Measurements from ENCODE around the gene TTLL9.

TTLL9 gene

DNA sequence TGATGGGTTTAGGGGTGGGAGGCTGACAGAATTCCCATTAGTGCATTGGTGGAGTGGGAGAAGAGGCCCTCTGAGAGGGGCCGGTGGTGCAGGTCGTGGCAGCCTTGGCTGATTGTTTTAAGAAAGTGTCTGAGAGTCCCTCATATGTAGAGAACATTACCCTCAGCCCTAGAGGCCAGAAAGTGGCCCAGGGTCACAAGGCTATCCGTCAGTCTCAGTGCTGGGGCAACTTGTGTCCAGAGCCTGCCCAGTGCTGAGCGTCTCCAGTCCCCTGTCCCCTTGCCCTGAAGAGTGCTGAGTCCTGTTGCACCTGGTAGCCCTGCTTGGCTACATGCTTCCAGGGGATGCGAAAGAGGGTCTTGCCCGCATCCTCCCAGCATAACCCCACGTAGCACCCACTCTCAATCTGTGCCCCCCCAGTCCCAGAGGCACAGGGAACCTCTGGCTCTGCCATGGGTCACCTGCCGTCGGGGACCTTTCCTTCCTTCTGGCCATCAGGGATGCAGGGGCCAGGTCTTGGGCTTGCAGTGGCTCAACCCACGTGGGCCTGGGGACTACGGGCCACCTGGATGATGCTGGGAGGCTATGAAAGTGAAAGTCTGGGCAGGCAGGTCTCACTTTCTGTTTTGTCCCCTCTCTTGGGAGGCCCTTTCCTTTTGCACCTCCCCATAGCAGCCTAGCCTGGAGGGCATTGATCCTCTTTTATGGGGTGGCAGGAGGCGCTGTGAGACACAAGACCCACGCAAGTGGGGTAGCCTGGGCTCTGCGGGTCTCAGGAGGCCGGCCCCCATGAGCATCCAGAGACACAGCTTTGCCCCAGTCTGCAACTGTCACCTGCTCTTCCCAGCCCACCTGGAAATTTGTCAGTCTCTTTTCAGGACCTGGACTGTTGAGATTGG is 12.3 kb upstream of the TTLL9 start:
- DNase-seq (ENCODE audit: low read depth in 1 of 2, low spot score in 1 of 2) = no peak

DNA sequence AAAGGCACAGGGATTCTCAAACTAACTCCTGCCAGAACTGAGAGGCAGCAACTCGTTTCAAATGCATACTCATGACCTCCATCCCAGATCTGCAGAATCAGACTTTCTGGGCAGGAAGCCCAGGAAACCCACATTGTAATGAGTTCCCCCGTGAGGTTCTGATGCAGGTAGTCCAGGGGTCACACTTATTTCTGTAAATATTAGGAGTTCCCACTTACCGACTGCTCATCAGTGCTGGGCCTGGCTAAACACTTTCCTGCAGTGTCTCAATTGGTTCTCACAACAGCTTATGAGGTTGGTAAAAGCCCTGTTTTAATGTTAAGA is 11.7 kb upstream of the TTLL9 start:
- no peak for DNase-seq (ENCODE audit: low read depth in 1 of 2, low spot score in 1 of 2)

DNA sequence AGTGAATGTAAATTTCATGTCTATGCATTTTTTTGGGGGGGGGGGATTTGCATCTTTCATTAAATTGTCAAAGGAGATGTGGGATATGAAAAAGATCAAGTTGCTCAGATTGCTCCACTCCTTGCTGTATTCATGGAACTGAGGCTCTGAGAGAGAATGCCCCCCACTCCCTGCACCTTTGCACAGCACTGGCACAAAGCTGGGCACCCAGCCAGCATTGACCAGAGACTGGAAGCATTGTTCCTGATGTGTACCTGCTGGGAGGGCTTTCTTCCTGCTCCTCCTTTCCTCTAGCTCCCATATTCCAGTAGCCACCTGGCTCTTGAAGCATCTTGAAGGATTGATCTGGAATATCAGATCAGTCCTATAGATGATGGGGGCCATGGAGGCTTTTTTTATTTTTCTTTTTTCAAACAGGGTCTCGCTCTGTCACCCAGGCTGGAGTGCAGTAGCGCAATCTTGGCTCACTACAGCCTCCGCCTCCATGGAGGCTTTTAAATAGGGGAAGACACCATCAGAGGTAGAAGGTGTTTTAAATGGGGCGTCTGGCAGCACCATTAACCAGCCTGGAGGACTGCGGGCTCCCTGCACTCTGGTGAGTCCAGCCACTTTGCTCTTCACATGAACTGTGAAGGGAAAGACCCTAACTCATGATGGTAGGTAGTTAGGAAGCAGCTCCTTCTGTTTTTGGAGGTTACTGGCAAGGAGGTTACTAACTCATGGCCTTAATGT is 11.0 kb upstream of the TTLL9 start:
- no peak for DNase-seq (ENCODE audit: low read depth in 1 of 2, low spot score in 1 of 2)

DNA sequence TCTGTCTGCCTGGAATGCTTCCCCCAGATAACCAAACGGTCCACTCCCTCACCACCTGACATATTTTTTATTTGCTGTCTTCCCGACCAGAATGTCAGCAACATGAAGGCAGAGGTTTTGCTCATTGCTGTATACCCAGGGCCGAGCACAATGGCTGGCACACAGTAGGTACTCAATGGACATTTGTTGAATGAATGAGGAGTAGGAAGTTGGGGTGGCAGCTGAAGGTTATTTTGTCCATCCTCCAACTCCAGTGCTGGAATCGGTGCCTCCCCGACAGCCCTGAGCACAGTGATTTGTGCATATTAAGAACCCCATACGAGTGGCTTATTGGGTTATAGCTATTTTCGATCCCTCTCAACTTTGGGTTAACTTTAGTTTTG is 10.4 kb upstream of the TTLL9 start:
- no peak for DNase-seq (ENCODE audit: low read depth in 1 of 2, low spot score in 1 of 2)

DNA sequence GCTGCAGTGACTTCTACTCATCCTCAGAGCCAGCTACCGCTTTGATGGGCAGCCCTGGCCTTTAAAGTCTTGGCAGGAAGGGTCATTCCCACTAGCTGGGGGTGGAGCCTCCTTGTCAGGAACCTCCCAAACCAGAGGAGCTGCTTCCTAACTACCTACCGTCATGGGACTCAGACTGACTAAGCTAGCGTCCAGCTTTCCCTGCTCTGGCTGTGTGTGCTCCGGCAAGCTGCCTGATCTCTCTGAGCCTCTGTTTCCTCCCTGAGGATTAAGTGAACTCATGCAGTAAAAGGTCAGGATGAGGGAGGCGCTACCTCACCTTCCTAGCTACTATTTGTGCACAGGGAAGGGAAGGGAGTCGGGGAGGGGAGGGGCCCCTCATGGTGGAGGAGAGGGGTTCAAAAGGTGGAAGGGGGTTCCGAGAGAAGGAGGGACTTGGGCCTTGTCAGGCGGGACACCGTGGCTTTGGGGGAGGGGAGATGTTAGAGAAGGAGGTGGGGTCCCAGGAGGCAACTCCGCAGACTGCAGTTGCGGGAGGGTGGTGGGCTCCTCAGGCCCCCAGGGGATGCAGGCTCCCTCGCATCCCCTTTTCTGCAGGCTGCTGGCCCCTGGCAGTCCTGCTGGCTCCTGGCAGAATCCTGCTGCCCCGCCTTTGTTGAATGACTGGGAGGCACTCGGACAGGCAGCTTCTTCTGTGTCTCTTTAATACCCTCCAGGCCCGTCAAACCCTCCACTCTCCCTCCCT is 9.9 kb upstream of the TTLL9 start:
- DNase-seq (ENCODE audit: low read depth in 1 of 2, low spot score in 1 of 2) = no peak

DNA sequence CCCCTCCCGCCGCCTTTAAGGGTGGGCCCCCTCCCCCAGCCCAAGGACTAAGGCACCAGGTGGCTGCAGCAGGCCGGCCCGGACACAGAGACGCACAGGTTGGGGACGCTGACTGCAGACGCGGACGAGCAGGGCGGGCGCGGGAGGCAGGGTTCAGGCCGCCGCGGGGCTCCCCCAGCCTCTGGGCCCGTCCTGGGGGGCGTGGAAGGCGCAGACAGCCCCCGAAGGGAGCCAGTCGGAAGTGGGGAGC is 9.4 kb upstream of the TTLL9 start:
- DNase-seq (ENCODE audit: low read depth in 1 of 2, low spot score in 1 of 2) = no peak

DNA sequence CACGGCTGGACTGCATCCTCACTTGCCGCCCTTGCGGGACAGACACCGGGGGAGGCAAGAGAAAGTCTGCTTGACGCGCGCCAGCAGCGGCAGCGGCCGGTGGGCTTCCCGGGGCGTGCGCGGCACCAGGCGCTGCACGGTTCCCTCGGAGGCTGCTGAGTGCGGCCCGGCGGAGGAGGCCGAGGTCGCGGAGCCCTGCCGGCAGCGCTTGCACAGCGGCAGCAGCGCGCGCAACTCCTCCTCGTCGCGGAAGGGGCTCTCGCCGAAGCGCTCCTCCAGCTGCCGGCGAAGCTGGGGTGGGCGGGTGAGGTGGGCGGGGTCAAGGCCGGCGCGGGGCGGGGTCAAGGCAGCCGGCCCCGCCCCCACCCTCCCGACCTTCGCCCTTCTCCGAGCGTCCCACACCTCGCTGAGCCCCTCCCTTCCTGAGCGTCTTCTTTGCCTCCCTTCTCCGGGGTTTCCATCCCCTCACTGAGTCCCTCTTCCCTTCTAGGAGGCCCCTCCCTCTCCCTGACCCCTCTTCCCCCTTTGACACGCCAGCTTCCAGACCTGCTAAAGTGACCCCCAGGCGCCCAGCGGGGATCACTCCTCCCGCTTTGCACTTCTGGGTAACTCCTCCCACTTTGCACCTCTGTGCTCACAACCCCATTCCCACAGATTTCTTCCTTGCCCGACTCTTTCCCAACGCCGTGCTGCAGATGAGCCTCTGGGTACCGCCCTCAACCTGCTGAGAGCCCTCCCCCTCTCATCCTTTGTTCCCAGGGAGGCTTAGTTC is 8.9 kb upstream of the TTLL9 start:
- DNase-seq (ENCODE audit: low read depth in 1 of 2, low spot score in 1 of 2) = peak; percentile 35 to 45

DNA sequence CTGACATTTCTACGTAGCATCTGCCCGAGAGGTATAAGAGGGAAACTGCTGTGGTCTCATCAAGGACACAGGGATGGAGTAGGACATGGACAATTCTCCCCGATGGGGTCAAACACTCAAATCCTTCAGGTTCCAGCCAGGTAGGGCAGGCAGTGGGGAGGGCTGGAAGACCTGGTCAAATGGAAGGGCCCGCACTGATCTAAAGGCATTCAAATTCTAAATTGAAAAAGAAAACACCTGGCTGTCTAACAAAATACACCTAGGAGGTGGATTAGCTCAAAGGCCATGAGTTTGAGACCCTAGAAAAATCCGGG is 8.3 kb upstream of the TTLL9 start:
- no peak for DNase-seq (ENCODE audit: low read depth in 1 of 2, low spot score in 1 of 2)

DNA sequence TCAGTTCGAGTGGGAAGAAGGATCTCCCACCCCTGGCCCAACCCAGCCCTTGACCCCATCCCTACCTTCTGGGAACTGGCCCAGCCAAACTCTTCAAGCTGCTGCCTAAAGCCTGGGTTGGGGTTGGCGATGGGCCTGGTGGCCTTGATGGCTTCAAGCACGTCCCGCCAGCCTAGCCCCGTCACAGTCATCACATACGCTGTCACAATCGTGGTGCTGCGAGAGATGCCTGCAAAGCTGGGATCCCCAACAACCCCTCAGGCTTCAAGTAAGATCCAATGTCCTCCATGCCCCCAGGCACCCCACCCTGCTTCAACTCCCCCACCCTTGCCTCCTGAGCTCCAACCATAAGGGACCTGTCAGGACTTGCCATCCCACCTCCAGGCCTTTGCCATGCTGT is 7.9 kb upstream of the TTLL9 start:
- no peak for DNase-seq (ENCODE audit: low read depth in 1 of 2, low spot score in 1 of 2)

DNA sequence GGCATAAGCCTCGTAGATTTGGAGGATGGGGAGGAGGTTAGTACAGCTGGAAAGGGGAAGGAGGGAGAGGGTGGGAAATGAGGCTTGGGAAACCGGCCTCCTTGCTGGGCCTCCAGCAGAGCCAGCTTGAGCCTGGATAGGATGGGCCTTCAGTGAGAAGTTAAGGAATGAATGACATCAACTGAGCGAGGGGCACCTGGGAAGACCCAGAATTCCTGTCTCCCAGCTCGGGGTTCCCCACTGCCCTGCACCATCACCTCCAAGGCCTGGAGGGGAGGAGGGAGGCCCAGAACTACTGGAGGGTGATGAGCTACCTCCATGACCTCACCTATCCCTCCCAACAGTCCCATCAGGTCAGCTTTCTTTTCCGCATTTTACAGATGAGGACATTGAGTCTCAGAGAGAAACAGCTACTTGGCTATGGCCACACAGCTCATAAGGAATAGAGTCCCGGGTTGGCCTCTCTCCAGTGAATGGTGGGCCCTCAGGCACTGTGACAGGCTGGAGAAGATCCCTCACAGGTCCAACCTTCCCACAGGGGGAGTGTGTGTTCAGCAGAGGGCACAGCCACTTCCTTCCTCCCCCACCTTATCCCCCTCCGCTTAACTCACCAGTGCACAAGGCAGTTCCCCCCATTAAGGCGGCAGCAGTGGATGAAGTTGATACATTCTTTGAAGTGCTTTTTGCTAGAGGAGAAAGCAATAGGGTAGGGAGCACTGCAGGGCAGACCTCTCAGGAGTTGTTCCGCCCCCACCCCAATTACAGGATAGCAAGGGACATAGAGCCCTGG is 6.9 kb upstream of the TTLL9 start:
- DNase-seq (ENCODE audit: low read depth in 1 of 2, low spot score in 1 of 2) = no peak

DNA sequence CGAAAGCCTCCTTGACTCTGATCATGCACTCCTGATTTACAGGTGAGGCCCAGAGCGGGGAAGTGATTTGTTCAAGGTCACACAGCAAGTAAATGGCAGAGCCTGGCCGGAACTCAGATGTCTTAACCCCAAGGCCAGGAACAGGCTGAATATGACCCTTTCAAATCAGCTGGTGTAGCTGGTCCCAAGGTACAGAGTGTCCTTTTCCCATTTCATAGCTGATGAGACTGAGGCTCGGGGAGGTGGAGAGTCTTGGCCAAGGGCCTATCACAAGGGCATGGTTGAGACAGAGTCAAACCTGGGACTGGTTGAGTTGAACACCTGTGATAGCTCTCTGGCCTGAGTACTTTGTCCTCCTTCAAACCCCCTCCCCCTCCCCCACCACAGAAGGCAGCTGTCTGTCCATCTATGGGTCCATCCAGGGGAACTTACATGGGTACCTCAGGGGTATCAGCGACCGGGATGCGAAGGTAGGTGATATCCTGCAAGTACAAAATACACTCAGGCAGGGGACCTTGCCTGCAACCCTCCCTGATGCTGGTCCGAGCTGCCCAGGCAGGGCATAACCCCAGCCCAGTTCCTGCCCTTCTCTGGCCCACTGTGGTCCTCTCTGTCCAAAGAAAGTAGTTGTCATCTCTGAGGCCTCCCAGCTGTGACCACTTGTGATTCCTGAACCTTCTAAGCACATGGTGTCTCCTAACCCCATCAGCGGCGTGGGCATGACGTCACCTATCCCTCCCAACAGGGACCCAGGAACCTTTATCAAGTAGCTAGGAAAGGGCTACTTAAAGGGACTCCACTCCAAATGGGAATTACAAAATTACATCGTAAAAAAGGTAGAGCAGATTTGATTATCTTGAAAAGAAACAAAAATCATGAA is 5.7 kb upstream of the TTLL9 start:
- DNase-seq (ENCODE audit: low read depth in 1 of 2, low spot score in 1 of 2) = no peak

DNA sequence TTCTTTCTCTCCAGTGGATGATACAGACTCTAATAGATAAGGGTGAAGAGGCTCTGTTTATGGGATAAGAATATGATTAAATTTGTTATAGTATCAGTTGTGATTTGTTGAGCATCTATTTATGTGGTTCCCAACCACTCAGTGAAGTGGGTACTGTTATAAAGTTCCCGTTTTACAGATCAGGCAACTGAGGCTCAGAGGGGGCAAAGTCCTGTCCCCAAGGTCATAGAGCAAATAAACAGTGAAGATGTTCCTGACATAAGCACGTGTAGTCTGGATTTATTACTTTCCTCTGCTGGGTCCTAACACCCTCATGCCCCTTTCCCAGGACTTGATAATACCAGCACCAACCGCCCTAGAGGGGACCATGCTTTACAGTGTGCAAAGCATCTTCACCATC is 4.2 kb upstream of the TTLL9 start:
- DNase-seq (ENCODE audit: low read depth in 1 of 2, low spot score in 1 of 2) = no peak

DNA sequence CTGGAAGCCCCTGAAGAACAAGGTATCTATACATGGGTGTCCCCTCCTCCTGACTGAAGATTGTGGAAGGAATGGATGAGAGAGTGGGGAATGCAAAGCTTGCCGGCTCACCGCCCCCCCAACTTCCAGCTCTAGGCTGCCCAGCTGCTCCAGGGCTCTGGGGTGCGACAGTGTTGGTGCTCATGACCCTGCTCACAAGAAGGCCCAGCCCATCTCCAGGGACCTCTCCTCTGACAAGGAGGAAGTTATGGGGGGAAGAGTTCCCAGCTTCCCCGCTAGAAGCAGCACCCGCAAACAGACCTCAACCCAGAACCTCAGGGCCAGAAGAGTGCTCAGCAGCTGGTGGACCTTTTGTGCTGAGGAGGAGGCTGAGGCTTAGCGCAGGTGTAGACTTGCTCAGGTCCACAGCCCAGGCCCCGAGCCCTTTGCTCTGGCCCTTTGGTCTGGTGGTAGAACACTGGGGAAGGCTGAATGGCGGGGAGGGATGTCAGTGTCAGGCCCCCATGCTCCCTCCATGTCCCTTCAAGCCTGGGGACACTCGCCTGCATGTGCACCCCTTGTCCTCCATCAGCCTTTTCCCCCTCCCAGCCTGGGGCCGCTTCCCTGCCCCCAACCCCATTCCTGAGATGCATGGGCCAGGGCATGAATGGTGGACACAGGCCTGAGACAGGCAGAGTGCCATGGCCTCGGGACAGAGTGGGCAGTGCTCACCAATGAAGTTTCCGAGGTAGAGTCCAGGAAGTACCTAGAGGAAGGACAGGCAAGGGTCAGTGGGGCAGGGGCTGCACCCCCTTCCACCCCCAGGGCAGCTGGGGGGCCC is 1.4 kb upstream of the TTLL9 start:
- no peak for DNase-seq (ENCODE audit: low read depth in 1 of 2, low spot score in 1 of 2)

DNA sequence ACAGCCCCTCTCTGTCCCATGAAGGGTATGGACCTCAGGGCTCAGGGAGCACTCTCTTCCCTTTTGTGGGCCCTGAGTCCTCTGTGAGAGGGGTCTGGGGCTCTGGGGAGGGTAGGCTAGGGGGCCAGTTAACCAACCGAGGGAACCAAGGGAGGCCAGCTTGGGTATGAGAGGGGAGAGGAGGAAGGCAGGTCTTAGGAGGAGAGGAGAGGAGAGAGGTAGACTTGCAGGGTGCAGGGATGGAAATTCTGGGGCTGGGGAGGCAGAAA is 827 bp upstream of the TTLL9 start:
- no peak for DNase-seq (ENCODE audit: low read depth in 1 of 2, low spot score in 1 of 2)

DNA sequence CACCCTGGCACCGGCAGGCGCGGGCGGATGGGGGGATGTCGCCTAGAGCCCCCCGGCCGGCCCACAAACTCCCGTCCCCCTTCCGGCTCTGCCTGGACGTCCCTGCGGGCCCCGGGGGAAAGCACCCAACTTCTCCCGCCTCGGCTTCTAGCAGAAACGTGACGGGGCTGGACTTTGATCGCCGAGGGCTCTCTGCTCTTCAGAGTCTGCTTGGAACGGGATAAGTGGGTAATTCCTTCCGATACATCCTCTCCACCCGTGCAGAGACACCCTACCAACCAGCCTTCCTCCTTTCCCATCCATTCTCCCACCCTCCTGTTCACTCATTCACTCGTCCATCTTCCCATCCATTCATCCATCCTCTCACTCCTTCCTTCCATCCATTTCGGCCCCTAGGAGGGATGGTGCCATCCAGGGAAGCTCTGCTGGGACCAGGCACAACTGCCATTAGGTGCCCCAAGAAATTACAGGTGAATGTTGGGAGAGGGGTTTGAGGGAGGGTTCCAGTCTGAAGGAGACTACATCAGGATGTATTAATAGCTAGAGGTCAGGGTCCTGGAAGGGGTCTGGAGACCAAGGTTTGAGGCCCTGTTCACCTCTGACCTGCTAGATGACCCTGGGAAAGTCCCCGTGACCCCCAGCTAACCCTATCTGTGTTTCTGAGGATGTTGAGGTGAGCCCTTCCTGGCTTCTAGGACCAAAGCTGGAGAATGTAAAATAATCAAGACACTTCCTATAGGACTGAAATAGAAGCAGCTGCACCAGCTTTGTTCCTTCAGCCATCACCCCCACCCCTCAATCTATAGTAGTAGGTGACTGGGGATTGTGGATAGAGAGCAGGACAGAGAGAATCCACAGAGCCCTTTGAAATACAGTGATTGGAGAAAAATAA is 538 bp downstream of the TTLL9 start:
- no peak for DNase-seq (ENCODE audit: low read depth in 1 of 2, low spot score in 1 of 2)

DNA sequence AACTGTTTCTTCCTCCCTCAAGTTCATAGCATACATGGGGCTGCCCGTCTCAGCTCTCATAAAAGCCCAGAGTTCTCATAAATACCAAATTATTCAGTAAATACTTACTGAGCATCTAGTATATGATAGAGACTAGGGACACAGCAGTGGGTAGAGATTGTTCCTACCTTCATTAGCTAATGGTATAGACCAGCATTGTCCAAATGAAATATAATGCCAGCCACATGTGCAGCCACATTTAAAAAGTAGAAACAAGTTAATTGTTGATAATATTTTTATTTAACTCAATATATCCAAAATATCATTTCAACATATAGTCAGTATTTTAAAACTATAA is 1.2 kb downstream of the TTLL9 start:
- no peak for DNase-seq (ENCODE audit: low read depth in 1 of 2, low spot score in 1 of 2)

DNA sequence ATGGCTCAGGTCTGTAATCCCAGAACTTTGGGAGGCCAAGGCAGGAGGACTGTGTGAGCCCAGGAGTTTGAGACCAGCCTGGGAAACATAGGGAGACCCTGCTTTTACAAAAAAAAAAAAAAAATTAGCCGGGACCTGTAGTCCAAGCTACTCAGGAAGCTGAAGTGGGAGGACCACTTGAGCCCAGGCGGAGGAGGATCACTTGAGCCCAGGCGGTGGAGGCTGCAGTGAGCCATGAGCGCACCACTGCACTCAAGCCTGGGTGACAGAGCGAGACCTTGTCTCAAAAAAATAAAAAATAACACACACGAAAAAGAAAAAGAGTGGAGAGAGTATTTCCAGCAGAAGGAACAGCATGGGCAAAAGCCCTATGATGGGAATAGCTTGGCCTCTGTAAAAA is 2.0 kb downstream of the TTLL9 start:
- no peak for DNase-seq (ENCODE audit: low read depth in 1 of 2, low spot score in 1 of 2)

DNA sequence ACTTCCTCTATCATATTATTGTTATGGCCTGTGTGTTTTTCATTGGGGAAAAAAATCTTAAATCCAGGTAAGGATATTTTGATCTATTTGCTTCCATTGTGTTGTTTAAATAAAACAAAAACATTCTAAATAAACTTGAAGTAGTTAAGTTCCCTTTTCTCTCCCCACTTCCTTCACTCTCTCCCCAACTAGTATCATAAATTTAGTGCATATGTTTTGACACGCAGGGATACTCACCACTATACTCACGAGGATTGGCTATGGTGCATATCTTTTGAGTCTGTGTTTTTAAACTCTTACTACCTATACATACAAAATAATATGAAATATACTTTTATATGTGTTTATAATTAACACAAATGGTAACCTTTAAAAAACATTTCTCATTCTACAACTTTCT is 5.2 kb downstream of the TTLL9 start:
- DNase-seq (ENCODE audit: low read depth in 1 of 2, low spot score in 1 of 2) = no peak

DNA sequence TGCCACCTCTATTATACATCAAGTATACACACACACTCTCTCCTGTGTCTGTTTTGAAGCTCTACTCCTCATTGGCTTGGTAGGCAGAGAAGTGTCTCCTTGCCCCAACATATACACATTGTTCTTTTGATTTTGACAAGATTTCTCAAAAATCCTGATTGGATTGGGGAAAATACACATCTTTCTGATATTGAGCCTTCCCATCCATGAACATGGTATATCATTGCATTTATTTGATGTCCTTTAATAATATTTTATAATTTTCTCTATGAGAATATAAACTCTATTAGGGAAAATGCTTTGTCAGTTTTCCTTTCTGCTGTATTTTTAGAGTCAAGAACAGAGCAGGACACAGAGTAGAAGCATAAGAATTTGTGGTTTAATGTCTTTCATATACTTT is 7.2 kb downstream of the TTLL9 start:
- no peak for DNase-seq (ENCODE audit: low read depth in 1 of 2, low spot score in 1 of 2)

All from activated CD4-positive, alpha-beta T cell treated with anti-CD3 and anti-CD28 coated beads, Interleukin-2, amount 50 U/mL, for 24 hours (primary cell).